ENCODE measurements around the gene DNAH14.

DNAH14 gene

DNA sequence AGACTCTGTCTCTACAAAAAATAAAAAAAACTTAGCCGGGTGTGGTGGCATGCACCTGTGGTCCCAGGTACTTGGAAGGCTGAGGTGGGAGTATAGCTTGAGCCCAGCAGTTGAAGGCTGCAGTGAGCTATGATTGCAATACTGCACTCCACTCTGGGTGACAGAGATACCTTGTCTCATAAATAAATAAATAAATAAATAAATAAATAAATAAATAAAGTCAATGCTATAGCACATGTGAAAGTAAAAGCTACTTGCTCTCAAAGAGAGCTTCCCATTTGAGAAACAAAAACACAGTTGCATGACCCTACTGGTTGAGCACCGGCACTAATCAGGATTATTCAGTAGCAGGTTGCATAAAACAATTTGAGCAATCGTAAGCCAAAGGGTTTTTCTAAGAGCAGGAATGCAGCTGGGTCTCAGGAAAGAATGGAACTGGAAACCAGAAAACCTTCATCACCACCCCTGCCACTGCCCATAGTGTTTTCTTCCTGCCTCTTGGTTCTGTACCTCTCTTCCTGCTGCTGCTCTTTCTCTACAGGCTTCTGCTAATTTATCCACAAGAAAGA is 29.3 kb upstream of the DNAH14 start:
- H3K4me3 ChIP-seq (replicated peaks; ENCODE audit: low read depth, low read length), result no peak overlapping the region
- peaks cover 2% of the 10 kb centered on the region for H3K27me3 ChIP-seq (replicated peaks; ENCODE audit: control insufficient read depth, insufficient read depth, low read length)
- H3K36me3 ChIP-seq (ENCODE audit: control insufficient read depth, insufficient read depth, low read length), result no peaks in the 10 kb centered on the region
- no peak for DNase-seq (ENCODE audit: extremely low read depth, insufficient read length)
- TF ChIP-seq CTCF (IDR thresholded peaks at IDR 0.05; ENCODE audit: insufficient read depth, low read length, poor library complexity, severe bottlenecking), result no peak

- Histone ChIP-seq H3K4me3 (replicated peaks; ENCODE audit: low read depth, low read length) (no peak overlapping the region), H3K27me3 (replicated peaks; ENCODE audit: control insufficient read depth, insufficient read depth, low read length) (peaks cover 2% of the 10 kb centered on the region), H3K36me3 (ENCODE audit: control insufficient read depth, insufficient read depth, low read length) (no peaks in the 10 kb centered on the region)
- no peak for TF ChIP-seq CTCF (IDR thresholded peaks at IDR 0.05; ENCODE audit: insufficient read depth, low read length, poor library complexity, severe bottlenecking)
- DNase-seq (ENCODE audit: extremely low read depth, insufficient read length), result no peak
Observed at GRCh38 chr1:224901087-224901810, 28.2 kb upstream of the DNAH14 start.

DNA sequence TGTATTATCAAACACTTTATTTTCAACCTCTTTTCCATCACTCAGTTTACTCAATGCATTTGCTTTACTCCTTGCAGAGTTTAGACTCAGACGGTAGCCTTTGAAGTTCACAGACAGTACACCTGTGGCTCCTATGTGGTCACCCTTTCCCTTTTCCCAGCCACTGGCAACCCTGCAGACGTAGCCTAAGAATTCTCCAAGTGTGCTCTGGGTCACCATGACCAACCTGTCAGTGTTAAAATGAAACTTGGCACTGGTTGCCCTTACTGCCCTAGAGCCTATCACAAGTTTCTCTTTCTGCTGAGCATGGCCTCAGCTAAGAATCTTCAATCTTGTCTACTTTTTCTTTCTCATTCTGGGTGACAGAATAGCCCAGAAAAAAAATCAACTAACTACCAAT is 25.5 kb upstream of the DNAH14 start:
- H3K4me3 ChIP-seq (replicated peaks; ENCODE audit: low read depth, low read length), result no peak overlapping the region
- DNase-seq (ENCODE audit: extremely low read depth, insufficient read length), result no peak
- no peak for TF ChIP-seq CTCF (IDR thresholded peaks at IDR 0.05; ENCODE audit: insufficient read depth, low read length, poor library complexity, severe bottlenecking)

DNA sequence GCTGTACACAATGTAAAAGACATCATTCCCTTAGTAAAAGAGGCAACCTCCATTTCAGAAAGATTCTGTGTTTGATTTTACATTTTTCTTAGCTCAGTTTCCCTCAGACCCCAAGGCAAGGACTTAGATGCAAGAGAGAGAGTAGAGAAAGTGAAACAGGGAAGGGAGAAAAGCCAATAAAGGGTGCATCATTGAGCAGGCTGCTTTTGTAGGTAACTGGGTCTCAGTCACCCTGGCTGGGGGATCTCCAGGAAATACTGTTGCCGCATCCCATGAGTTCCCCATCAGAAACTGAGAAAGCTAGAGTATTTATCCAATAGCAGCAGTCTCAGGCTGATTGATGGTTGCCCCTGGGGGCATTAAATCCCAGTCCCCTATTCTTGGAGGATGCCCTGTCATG is 23.1 kb upstream of the DNAH14 start:
- no peak for TF ChIP-seq CTCF (IDR thresholded peaks at IDR 0.05; ENCODE audit: insufficient read depth, low read length, poor library complexity, severe bottlenecking)
- no peaks in the 10 kb centered on the region for H3K36me3 ChIP-seq (ENCODE audit: control insufficient read depth, insufficient read depth, low read length)

More for the DNA sequence above, 25.5 kb upstream of the DNAH14 start:
- H3K36me3 ChIP-seq (ENCODE audit: control insufficient read depth, insufficient read depth, low read length), result no peaks in the 10 kb centered on the region
- H3K27me3 ChIP-seq (replicated peaks; ENCODE audit: control insufficient read depth, insufficient read depth, low read length), result peaks cover 2% of the 10 kb centered on the region

GRCh38 chr1:224911217-224911616 is 18.3 kb upstream of the DNAH14 start:
- TF ChIP-seq CTCF (IDR thresholded peaks at IDR 0.05; ENCODE audit: insufficient read depth, low read length, poor library complexity, severe bottlenecking), result no peak
- H3K4me3 ChIP-seq (replicated peaks; ENCODE audit: low read depth, low read length), result no peak overlapping the region
- H3K36me3 ChIP-seq (ENCODE audit: control insufficient read depth, insufficient read depth, low read length), result no peaks in the 10 kb centered on the region
- H3K27me3 ChIP-seq (replicated peaks; ENCODE audit: control insufficient read depth, insufficient read depth, low read length), result no peaks in the 10 kb centered on the region
- DNase-seq (ENCODE audit: extremely low read depth, insufficient read length), result no peak

More for the DNA sequence above, 23.1 kb upstream of the DNAH14 start:
- Histone ChIP-seq H3K4me3 (replicated peaks; ENCODE audit: low read depth, low read length) (no peak overlapping the region), H3K27me3 (replicated peaks; ENCODE audit: control insufficient read depth, insufficient read depth, low read length) (peaks cover 2% of the 10 kb centered on the region)
- no peak for DNase-seq (ENCODE audit: extremely low read depth, insufficient read length)
